Hepatocyte (in vitro differentiated cells): Measurements from ENCODE around the gene IL3RA.

ENCODE experiments used
- EZH2 ChIP-seq: fragments of 200-600 bp; sonication (generic); IDR thresholded peaks from 2 replicates; pipeline ENCODE4 v1.6.1; 2016; ENCODE audit warnings: antibody characterized with exemption, mild to moderate bottlenecking, borderline replicate concordance
- EZH2phosphoT487 ChIP-seq: fragments of 200-600 bp; sonication (generic); IDR thresholded peaks from one replicate; pipeline ENCODE4 v1.6.1; 2018; ENCODE audit warnings: antibody characterized with exemption, mild to moderate bottlenecking, low read depth, moderate library complexity; ENCODE audit not compliant: unreplicated experiment, severe bottlenecking
- TF ChIP-seq, protein P1 (sequence below): fragments of 200-600 bp; sonication (generic); IDR thresholded peaks from 2 replicates; pipeline ENCODE4 v1.5.1; 2016; ENCODE audit warnings: antibody characterized with exemption, mild to moderate bottlenecking; ENCODE audit not compliant: poor library complexity

DNA sequence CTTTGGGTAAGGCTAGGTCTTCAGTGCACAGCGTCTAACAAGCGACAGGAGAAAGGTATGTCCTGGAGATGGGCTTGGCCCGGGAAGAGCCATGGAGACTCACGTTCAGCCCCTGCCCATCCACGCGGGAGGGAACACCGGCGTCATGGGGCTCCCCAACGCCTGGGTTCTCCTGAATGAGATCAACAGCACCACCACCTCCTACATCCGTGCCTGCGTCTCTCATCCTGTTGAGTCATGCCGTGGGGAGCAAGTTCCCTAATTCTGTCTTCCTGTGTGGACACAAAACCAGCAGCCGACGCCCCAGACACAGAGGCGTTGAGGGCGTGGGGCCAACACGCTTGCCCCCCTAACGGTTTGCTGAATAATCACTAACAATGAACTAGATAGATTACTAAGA lies 20.1 kb upstream of the IL3RA start:
- no peak for TF ChIP-seq EZH2
- TF ChIP-seq, protein P1, sequence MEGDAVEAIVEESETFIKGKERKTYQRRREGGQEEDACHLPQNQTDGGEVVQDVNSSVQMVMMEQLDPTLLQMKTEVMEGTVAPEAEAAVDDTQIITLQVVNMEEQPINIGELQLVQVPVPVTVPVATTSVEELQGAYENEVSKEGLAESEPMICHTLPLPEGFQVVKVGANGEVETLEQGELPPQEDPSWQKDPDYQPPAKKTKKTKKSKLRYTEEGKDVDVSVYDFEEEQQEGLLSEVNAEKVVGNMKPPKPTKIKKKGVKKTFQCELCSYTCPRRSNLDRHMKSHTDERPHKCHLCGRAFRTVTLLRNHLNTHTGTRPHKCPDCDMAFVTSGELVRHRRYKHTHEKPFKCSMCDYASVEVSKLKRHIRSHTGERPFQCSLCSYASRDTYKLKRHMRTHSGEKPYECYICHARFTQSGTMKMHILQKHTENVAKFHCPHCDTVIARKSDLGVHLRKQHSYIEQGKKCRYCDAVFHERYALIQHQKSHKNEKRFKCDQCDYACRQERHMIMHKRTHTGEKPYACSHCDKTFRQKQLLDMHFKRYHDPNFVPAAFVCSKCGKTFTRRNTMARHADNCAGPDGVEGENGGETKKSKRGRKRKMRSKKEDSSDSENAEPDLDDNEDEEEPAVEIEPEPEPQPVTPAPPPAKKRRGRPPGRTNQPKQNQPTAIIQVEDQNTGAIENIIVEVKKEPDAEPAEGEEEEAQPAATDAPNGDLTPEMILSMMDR: no peak
- no peak for TF ChIP-seq EZH2phosphoT487
